ENCODE results near the gene CUL4A.

DNA sequence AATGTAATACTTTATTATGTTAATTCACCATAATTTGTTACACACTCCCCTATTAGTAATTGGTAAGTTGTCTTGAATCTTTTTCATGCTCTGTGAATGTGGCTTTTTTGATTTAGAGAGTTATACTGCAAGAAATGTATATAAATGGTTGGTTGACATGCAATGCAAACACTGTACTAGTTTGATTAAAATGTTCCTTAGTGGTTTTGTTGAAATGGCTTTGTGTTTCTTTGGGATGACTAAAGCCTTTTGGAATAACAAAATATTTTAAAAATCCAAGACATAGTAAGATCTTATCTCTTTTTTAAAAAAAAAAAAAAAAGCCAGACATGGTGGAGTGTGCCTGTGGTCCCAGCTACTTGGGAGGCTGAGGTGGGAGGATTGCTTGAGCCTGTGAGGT lies 98.1 kb downstream of the CUL4A start:
- TF ChIP-seq, protein P1, sequence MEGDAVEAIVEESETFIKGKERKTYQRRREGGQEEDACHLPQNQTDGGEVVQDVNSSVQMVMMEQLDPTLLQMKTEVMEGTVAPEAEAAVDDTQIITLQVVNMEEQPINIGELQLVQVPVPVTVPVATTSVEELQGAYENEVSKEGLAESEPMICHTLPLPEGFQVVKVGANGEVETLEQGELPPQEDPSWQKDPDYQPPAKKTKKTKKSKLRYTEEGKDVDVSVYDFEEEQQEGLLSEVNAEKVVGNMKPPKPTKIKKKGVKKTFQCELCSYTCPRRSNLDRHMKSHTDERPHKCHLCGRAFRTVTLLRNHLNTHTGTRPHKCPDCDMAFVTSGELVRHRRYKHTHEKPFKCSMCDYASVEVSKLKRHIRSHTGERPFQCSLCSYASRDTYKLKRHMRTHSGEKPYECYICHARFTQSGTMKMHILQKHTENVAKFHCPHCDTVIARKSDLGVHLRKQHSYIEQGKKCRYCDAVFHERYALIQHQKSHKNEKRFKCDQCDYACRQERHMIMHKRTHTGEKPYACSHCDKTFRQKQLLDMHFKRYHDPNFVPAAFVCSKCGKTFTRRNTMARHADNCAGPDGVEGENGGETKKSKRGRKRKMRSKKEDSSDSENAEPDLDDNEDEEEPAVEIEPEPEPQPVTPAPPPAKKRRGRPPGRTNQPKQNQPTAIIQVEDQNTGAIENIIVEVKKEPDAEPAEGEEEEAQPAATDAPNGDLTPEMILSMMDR (conservative IDR thresholded peaks at IDR 0.05): no peak
- TF ChIP-seq EZH2 (IDR thresholded peaks at IDR 0.05; ENCODE audit: low read depth): no peak
